Adrenal gland (tissue), 12 donors: ENCODE results near the gene UBE2G1. TPM values are rescaled to one million over a fixed set of nuclear protein-coding genes. Genes with fewer than 3 reads are reported as not detected.
"Not testable (repeated sequence)": the region's sequence is repeated elsewhere in the genome, so short reads cannot be mapped to it uniquely, and the experiment has no call there.

Experiments used
- DNase-seq, 7 donors: peaks; one replicate each; pipeline ENCODE4 v3.0.0-alpha.2; 2019 to 2020
- H3K27ac ChIP-seq, 5 donors: fragments of 200-600 bp; sonication (generic) in 4 of 5; 1 replicate in 3 of 5; 2 replicates in 2 of 5; pipeline versions ENCODE4 v1.5.1 to v1.8.0; 2016 to 2020; ENCODE audit warnings: mild to moderate bottlenecking in 1 of 5
- H3K27me3 ChIP-seq: fragments of 200-600 bp; 2 replicates; pipeline ENCODE4 v1.8.0; 2021
- H3K36me3 ChIP-seq, 2 donors: fragments of 200-600 bp; replicated peaks in 1 of 2; 1 replicate in 1 of 2; 2 replicates in 1 of 2; pipeline versions ENCODE4 v1.5.1 to v1.8.0; 2018 to 2022
- H3K4me1 ChIP-seq, 2 donors: fragments of 200-600 bp; replicated peaks in 1 of 2; 1 replicate in 1 of 2; 2 replicates in 1 of 2; pipeline versions ENCODE4 v1.5.1 to v1.8.0; 2018 to 2021
- H3K4me3 ChIP-seq, 4 donors: fragments of 200-600 bp; sonication (generic) in 3 of 4; one replicate each; pipeline ENCODE4 v1.5.1; 2016 to 2018
- H3K9me3 ChIP-seq, 3 donors: fragments of 200-600 bp; sonication (generic) in 1 of 3; replicated peaks in 1 of 3; 1 replicate in 2 of 3; 2 replicates in 1 of 3; pipeline versions ENCODE4 v1.5.1 to v1.8.0; 2016 to 2021
- POLR2A ChIP-seq, 2 donors: fragments of 450-650 bp; IDR thresholded peaks; one replicate each; pipeline ENCODE4 v1.6.1; 2017; ENCODE audit warnings: antibody characterized with exemption in 2 of 2, mild to moderate bottlenecking in 2 of 2, moderate library complexity in 1 of 2
- WGBS, 4 donors: extraction: QIAGEN DNeasy Blood & Tissue Kit in 2 of 4; methylation state at CpG; one replicate each; pipeline versions ENCODE4 v1.1.5 to v1.1.7; 2013 to 2017; 5-methylcytosine and 5-hydroxymethylcytosine counted together
- intact Hi-C, 2 donors: fragments of 100-400 bp; cut with DNase I; formaldehyde crosslinking; loops; one replicate each; pipeline versions ENCODE4 v1.14.1 to v1.15.0; 2022 to 2023
- polyA plus RNA-seq, 3 donors: library from polyadenylated mRNA; stranded (reverse); fragments of 200-250 nt in 2 of 3; fragments of 350-450 nt in 1 of 3; fragmentation: Illumina TruSeq in 1 of 3; extraction: RNeasy Lipid Tissue Mini Kit (QIAGEN cat#74804) in 1 of 3; gene quantifications; one replicate each; pipeline ENCODE4 v1.2.3, GENCODE V29; 2013 to 2014
- total RNA-seq, 9 donors: library from RNA; depleted of rRNA in 4 of 9; stranded (reverse); fragments of >200 nt in 4 of 9; fragments of 120-200 nt in 1 of 9; fragmentation: NEBNext Ultra II Directional in 1 of 9; extraction: Animal tissue kit (Norgen Biotek cat#: 25700) in 1 of 9; gene quantifications; one replicate each; pipeline versions ENCODE4 v1.1.0 to v1.2.4, GENCODE V29; 2013 to 2023
- TF ChIP-seq, protein P1 (sequence below), 6 experiments: fragments of 450-650 bp in 4 of 6; fragments of 200-600 bp in 2 of 6; sonication (generic) in 1 of 6; IDR thresholded peaks; 1 replicate in 5 of 6; 2 replicates in 1 of 6; pipeline versions ENCODE4 v1.5.1 to v1.8.0; 2016 to 2021; ENCODE audit warnings: antibody characterized with exemption in 6 of 6, mild to moderate bottlenecking in 2 of 6, moderate library complexity in 1 of 6
- donor health status: healthy with polysubstance abuse.
- donor health status: Bipolar disorder and iron deficiency.
- donor health status: DM: yes; HTN: yes; CAD: no.
- donor health status: DM: no; HTN: no; CAD: no.
- donor health status: DM: no; HTN: no; CAD: no.
- donor health status: DM: yes; HTN: yes; CAD: no.

UBE2G1 gene
- total and polyA plus RNA-seq, 12 donors, result 7.6 to 63.6 (median 54.7) TPM

DNA sequence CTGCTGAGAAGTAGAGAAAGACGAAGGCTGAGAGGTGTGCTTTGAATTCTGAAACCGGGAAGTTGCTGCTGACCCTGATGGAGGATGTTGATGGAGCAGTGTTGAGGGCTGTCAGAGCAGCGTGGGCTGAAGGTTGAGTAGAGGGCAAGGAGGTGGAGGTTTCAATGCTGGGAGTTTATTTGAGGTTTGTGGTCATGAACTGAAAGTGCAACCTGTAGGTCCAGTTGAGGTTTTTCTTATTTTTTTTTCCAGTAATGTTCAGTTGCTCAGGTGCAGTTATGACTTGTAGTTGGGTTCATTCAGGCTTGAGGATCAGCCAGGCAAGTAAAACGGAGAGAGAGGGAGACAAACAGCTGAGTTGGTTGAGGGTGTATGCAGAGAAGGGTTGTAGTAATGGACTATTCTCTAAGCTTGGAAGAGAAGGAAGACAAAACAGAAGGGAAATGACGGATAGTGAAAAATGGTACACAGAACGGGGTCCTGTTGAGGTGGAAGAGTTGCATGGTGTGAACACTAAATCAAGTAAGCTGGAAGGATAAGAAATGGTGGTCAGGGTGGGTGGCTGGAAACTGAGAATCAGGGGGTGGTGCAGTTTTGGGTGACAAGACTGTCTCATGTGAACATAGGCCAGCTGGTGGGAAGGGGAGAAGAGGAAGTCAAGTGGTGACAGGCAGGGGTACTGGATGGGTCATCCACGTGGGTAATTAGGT, 8.7 kb upstream of the UBE2G1 start:
- Histone ChIP-seq H3K27ac (no peak overlapping the region), H3K9me3 (no peaks in the 10 kb centered on the region), H3K27me3 (no peaks in the 10 kb centered on the region), H3K4me1 (no peaks in the 10 kb centered on the region), H3K4me3 (no peak overlapping the region), H3K36me3 (no peaks in the 10 kb centered on the region)
- TF ChIP-seq POLR2A (IDR thresholded peaks at IDR 0.05), result no peak
- TF ChIP-seq, protein P1, sequence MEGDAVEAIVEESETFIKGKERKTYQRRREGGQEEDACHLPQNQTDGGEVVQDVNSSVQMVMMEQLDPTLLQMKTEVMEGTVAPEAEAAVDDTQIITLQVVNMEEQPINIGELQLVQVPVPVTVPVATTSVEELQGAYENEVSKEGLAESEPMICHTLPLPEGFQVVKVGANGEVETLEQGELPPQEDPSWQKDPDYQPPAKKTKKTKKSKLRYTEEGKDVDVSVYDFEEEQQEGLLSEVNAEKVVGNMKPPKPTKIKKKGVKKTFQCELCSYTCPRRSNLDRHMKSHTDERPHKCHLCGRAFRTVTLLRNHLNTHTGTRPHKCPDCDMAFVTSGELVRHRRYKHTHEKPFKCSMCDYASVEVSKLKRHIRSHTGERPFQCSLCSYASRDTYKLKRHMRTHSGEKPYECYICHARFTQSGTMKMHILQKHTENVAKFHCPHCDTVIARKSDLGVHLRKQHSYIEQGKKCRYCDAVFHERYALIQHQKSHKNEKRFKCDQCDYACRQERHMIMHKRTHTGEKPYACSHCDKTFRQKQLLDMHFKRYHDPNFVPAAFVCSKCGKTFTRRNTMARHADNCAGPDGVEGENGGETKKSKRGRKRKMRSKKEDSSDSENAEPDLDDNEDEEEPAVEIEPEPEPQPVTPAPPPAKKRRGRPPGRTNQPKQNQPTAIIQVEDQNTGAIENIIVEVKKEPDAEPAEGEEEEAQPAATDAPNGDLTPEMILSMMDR (IDR thresholded peaks at IDR 0.05), result no peak
- DNase-seq, result no peak
- intact Hi-C loops, result no loop called here
- 64 to 75% (median 67%) methylated on average over 7 of the region's 7 CpGs for WGBS, 4 donors

DNA sequence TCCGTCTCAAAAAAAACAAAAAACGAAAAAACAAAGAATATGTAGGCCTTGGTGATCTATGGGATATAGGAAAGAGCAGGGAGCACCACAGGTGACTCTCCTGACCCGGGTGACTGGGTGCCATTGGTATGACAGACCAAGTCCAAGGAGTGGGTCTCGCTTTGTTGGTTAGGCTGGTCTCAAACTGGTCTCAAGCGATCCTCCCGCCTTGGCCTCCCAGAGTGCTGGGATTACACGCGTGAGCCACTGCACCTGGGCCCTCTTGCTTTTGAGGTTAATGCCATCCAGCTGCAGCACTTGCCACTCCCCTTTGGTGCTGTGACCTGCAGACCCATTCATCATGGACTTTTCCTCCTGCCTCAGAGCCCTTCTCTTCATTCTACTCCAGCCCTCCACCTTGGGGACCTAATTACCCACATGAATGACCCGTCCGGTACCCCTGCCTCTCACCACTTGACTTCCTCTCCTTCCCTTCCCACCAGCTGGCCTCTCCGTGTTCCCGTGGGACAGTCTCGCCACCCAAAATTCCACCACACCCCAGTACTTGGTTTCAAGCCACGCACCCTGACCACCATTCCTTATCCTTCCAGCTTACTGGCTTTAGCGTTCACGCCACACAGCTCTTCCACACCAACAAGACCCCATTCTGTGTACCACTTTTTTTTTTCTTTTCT, 3.2 kb upstream of the UBE2G1 start:
- WGBS, 4 donors, result 90 to 95% (median 92%) methylated on average over 16 of the region's 16 CpGs
- peak in 1 of 7 donors; percentile 15 for DNase-seq
- Histone ChIP-seq H3K27ac (no peak overlapping the region), H3K9me3 (no peaks in the 10 kb centered on the region), H3K4me1 (peaks cover 3 to 7% of the 10 kb centered on the region in 2 donors), H3K27me3 (no peaks in the 10 kb centered on the region), H3K4me3 (no peak overlapping the region), H3K36me3 (no peaks in the 10 kb centered on the region)
- intact Hi-C loops, result loop anchor here in 1 of 2 donors (10.0 kb wide), 1 partner anchor 65 kb away; no protein-coding TSS in a partner anchor
- TF ChIP-seq, protein P1 (IDR thresholded peaks at IDR 0.05), result no peak
- TF ChIP-seq POLR2A (IDR thresholded peaks at IDR 0.05), result no peak

DNA sequence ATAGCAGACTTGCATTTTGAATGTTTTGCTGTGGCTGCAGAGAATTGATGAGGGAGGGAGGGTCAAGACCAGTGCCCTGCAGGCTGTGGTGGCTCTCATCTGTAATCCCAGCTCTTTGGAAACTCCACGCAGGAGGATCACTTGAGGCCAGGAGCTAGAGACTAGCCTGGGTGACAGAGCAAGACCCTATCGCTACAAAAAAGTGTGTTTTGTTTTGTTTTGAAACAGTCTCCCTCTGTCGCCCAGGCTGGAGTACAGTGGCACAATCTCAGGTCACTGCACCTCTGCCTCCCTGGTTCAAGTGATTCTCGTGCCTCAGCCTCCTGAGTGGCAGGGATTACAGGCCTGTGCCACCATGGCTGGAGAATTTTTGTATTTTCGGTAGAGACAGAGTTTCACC, 1.9 kb upstream of the UBE2G1 start:
- no peak for TF ChIP-seq POLR2A (IDR thresholded peaks at IDR 0.05)
- TF ChIP-seq, protein P1 (IDR thresholded peaks at IDR 0.05), result no peak
- intact Hi-C loops, result loop anchor here in 1 of 2 donors (10.0 kb wide), 1 partner anchor 64 kb away; no protein-coding TSS in a partner anchor
- Histone ChIP-seq H3K27ac (no peak overlapping the region), H3K9me3 (no peaks in the 10 kb centered on the region), H3K27me3 (no peaks in the 10 kb centered on the region), H3K4me1 (peaks cover 5 to 11% of the 10 kb centered on the region in 2 donors), H3K36me3 (no peaks in the 10 kb centered on the region), H3K4me3 (no peak overlapping the region)
- WGBS, 4 donors, result 86 to 93% (median 90%) methylated on average over 5 of the region's 5 CpGs
- peak in 1 of 7 donors; percentile 12 for DNase-seq

DNA sequence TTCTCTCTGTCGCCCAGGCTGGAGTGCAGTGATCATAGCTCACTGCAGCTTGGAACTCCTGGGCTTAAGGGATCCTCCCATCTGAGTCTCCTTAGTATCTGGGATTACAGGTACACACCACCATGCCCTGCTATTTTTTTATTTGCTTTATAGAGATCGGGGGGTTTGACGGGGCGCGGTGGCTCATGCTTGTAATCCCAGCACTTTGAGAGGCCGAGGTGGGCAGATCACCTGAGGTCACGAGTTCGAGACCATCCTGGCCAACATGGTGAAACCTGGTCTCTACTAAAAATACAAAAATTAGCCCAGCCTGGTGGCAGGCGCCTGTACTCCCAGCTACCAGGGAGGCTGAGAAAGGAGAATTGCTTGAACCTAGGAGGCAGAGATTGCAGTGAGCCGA, 702 bp upstream of the UBE2G1 start:
- peak in 4 of 7 donors; percentile 23 to 60 (median 30) for DNase-seq
- not testable (repeated sequence) for H3K9me3 ChIP-seq, H3K4me3 ChIP-seq, H3K36me3 ChIP-seq, H3K27me3 ChIP-seq
- H3K27ac ChIP-seq, result peak overlapping the region in 3 of 5 donors; percentile 92 to 99 (median 94)
- intact Hi-C loops, result loop anchor here in 1 of 2 donors (10.0 kb wide), 1 partner anchor 62 kb away; no protein-coding TSS in a partner anchor
- H3K4me1 ChIP-seq, result peaks cover 8 to 15% of the 10 kb centered on the region in 2 donors
- WGBS, 4 donors, result 95 to 98% (median 96%) methylated on average over 10 of the region's 10 CpGs
